GM21526 (cell line): ENCODE measurements around the gene CTNNA2.
"Not testable (repeated sequence)": the region's sequence is repeated elsewhere in the genome, so short reads cannot be mapped to it uniquely, and the experiment has no call there.

Source experiments
- ATAC-seq: cut with Tn5 transposase; IDR thresholded peaks from one replicate; pipeline ENCODE4 v1.9.1; 2021; ENCODE audit warnings: moderate library complexity; ENCODE audit not compliant: unreplicated experiment, low FRiP score

Gene CTNNA2

GRCh38 chr2:80167284-80167808, 654.5 kb downstream of the CTNNA2 start:
- no peak for ATAC-seq

GRCh38 chr2:80168037-80168436, 655.2 kb downstream of the CTNNA2 start:
- ATAC-seq = no peak

DNA sequence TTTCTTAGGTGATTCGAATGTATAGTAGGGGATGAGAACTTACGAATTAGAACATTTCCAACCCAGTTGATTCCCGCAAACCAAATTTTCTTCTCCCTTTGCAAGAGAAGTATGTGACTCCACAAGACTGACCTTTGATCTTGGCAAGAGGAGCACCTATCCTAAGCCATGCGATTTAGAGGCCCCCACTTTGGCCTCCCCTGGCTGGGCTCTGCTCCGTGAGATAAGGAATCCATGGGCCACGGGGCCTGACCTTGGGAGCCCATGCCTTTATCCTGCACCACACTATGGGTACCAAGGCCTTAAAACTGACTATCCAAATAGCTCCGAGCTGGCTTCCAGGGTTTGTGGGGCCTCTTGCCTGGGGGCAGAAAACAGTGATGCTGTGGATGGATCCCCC, 656.0 kb downstream of the CTNNA2 start:
- ATAC-seq = no peak

- ATAC-seq = no peak
These were observed 657.2 kb downstream of the CTNNA2 start for GRCh38 chr2:80169811-80170594.

- no peak for ATAC-seq
These were observed 672.2 kb downstream of the CTNNA2 start for GRCh38 chr2:80185091-80185490.

DNA sequence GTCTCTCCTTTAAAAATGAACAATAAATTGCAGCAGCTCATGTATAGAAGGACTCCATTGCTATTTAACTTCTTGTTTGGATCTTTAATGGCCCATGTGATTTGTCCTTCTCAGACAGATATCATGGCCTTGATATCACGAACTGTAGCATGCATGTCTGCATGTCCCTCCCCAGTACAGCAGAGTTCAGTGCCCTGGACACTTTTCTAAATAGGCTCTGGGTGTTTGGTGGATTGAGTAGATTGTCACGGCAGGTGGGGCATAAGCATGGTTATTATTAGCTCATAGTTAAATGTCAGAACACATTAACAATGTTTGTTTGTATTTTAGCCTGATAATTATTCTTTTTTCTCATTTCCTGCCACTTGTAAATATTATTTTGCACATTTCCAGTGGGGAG, 673.4 kb downstream of the CTNNA2 start:
- ATAC-seq = no peak

DNA sequence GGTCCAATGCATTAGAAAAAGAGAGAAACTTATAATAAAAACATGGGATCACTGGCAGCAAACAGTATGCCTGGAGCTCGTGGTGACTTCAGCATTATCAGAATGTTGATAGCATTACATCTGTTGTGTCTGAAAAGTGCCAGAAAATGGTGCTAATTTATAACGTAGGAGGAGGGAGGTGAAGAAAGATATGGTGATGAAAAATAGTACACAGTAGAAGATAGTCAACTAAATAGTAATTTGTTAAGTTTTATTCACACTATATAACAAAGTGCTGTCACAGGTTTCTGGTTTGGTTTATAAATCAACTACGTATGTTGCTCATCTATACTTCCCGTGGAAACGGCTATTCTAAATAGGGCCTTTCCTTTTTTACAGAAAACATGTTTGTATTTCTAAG, 674.3 kb downstream of the CTNNA2 start:
- ATAC-seq = no peak

- no peak for ATAC-seq
These were observed 677.3 kb downstream of the CTNNA2 start for GRCh38 chr2:80190166-80190565.

DNA sequence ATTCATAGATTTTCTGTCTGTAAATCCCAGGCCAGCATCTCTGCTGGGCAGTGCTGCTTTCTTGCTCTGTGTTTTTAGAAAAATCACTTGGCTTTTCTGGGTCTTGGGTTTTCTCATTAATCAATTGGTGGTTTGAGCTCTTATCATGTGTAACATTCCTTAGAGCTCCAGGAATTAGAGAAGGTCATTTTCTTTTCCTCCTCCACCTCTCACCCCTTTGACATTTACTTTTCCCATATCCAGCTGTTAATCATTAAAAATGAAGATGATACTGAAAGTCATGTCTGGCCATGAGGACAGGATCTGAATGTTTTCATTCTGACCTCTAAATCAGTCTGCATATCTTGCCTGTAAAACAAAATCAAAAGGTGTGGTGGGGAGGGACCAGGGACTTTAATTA, 680.7 kb downstream of the CTNNA2 start:
- no peak for ATAC-seq

DNA sequence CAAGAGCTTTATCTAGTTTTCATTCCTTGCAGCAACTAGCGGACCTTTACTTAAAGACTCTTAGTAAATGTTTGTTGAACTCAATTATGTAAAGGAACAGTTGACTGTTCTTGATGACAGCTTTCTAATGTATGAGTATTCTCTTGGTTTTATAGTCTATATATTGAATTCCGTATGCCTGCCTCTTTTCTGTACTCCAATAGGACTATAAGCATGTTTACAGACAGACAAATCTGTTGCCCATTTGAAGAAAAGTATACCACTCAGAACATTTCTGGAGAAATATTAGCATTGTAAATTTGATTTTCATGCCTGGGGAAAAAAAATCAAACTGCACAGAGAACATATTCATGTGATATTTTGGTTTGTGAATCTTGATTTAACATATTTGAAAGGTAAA, 682.2 kb downstream of the CTNNA2 start:
- no peak for ATAC-seq

GRCh38 chr2:80198042-80198441, 685.2 kb downstream of the CTNNA2 start:
- no peak for ATAC-seq

DNA sequence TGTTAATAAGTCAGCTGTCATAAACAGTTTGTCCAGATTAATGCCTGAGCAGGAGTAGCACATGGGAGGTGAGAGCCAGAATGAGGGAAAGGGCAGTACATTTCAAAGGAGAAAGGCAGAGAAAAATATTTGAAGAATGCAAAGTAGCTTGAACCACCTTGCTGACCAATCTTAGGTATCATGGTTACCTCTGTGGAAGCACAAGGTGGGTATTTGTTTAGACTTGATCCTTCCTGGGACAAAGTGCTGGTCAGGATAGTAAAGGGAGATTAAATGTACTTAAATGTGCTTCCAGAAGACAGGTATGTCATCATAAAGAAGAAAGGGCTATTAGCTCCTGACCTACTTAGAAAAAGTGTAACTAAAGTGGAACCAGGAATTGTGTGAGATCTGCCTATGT, 686.7 kb downstream of the CTNNA2 start:
- no peak for ATAC-seq

- not testable (repeated sequence) for ATAC-seq
These were observed 691.1 kb downstream of the CTNNA2 start for GRCh38 chr2:80203929-80204328.

- ATAC-seq = no peak
These were observed 692.6 kb downstream of the CTNNA2 start for GRCh38 chr2:80205498-80205897.

- no peak for ATAC-seq
These were observed 696.6 kb downstream of the CTNNA2 start for GRCh38 chr2:80209458-80209857.

- no peak for ATAC-seq
These were observed 704.6 kb downstream of the CTNNA2 start for GRCh38 chr2:80217446-80217845.

GRCh38 chr2:80222644-80223043, 709.8 kb downstream of the CTNNA2 start:
- ATAC-seq = no peak

- ATAC-seq = no peak
These were observed 718.6 kb downstream of the CTNNA2 start for GRCh38 chr2:80231421-80231820.

DNA sequence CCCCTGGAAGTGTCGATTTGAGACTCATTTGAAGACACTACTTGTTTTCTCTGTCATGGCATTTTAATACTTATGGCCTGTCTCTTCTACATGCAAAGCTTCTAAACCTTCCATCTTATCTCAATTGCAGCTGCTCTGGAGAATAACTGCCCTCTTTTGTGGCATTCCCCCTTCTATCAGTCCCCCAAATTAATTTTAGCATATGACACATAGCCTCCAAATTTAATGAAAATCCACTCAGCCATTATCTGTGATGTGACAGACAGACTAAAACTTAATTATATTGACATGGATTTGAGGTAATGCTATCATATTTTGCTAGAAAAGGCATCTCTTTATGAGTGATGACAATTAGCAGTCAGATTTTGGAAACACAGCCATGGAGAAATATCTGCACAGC, 720.5 kb downstream of the CTNNA2 start:
- no peak for ATAC-seq

- no peak for ATAC-seq
These were observed 726.0 kb downstream of the CTNNA2 start for GRCh38 chr2:80238692-80239469.

- no peak for ATAC-seq
These were observed 729.6 kb downstream of the CTNNA2 start for GRCh38 chr2:80242355-80242910.
